ENCODE data around the gene HADHA. TPM values are rescaled to one million over a fixed set of nuclear protein-coding genes. Genes with fewer than 3 reads are reported as not detected.

The HADHA gene
- polyA plus RNA-seq, 1 donor from 2014 or later: 40.0 TPM

GRCh38 chr2:26150243-26150642 is 94.2 kb downstream of the HADHA start:
- Histone ChIP-seq H3K9ac (ENCODE audit: low read length) (no peak overlapping the region), H3K36me3 (ENCODE audit: insufficient read depth, low read length) (no peaks in the 10 kb centered on the region), H3K27me3 (ENCODE audit: insufficient read depth, low read depth, low read length) (no peaks in the 10 kb centered on the region), H3K27ac (ENCODE audit: low read length) (no peak overlapping the region), H3K79me2 (replicated peaks; ENCODE audit: insufficient read depth, low read length) (no peaks in the 10 kb centered on the region), H3K4me3 (ENCODE audit: low read length) (no peak overlapping the region), H3F3A (ENCODE audit: insufficient read depth, low read length, poor library complexity, severe bottlenecking) (no peaks in the 10 kb centered on the region), H4K20me1 (ENCODE audit: insufficient read depth) (no peaks in the 10 kb centered on the region), H3K4me2 (ENCODE audit: low read length) (no peak overlapping the region), H3K9me2 (ENCODE audit: insufficient read depth, low read length) (no peaks in the 10 kb centered on the region), H2AFZ (ENCODE audit: low read depth, low read length) (no peak overlapping the region), H3K9me3 (ENCODE audit: low read length) (no peaks in the 10 kb centered on the region)
- TF ChIP-seq CTCF (IDR thresholded peaks at IDR 0.05; ENCODE audit: poor library complexity, severe bottlenecking) (no peak), REST (IDR thresholded peaks at IDR 0.05; ENCODE audit: borderline replicate concordance) (no peak)

GRCh38 chr2:26148501-26148900 is 95.9 kb downstream of the HADHA start:
- no peaks in the 10 kb centered on the region for H3K9me3 ChIP-seq (ENCODE audit: low read length)
- no peak overlapping the region for H2AFZ ChIP-seq (ENCODE audit: low read depth, low read length)
- no peaks in the 10 kb centered on the region for H3F3A ChIP-seq (ENCODE audit: insufficient read depth, low read length, poor library complexity, severe bottlenecking)
- H3K27me3 ChIP-seq (ENCODE audit: insufficient read depth, low read depth, low read length): no peaks in the 10 kb centered on the region
- no peak overlapping the region for H3K9ac ChIP-seq (ENCODE audit: low read length)
- no peak overlapping the region for H3K4me3 ChIP-seq (ENCODE audit: low read length)
- H3K4me2 ChIP-seq (ENCODE audit: low read length): no peak overlapping the region
- H3K79me2 ChIP-seq (replicated peaks; ENCODE audit: insufficient read depth, low read length): no peaks in the 10 kb centered on the region
- TF ChIP-seq TAF1 (IDR thresholded peaks at IDR 0.05; ENCODE audit: low read depth) (no peak), EZH2 (IDR thresholded peaks at IDR 0.05; ENCODE audit: borderline replicate concordance, insufficient read depth, low read length, poor library complexity, severe bottlenecking) (no peak), RAD21 (conservative IDR thresholded peaks at IDR 0.05) (no peak), CTCF (IDR thresholded peaks at IDR 0.05; ENCODE audit: poor library complexity, severe bottlenecking) (no peak), MXI1 (conservative IDR thresholded peaks at IDR 0.05; ENCODE audit: poor library complexity, severe bottlenecking) (no peak), POLR2AphosphoS5 (IDR thresholded peaks at IDR 0.05) (no peak), SMC3 (conservative IDR thresholded peaks at IDR 0.05; ENCODE audit: poor library complexity) (no peak), EP300 (conservative IDR thresholded peaks at IDR 0.05; ENCODE audit: poor library complexity, severe bottlenecking) (no peak), REST (IDR thresholded peaks at IDR 0.05; ENCODE audit: borderline replicate concordance) (no peak)
- no peaks in the 10 kb centered on the region for H3K9me2 ChIP-seq (ENCODE audit: insufficient read depth, low read length)
- H3K36me3 ChIP-seq (ENCODE audit: insufficient read depth, low read length): no peaks in the 10 kb centered on the region
- H3K27ac ChIP-seq (ENCODE audit: low read length): no peak overlapping the region
- H4K20me1 ChIP-seq (ENCODE audit: insufficient read depth): no peaks in the 10 kb centered on the region

Data from neural cell (in vitro differentiated cells).